Mesenchymal stem cell (in vitro differentiated cells and primary cell): ENCODE data around the gene SLC12A5.

Experiments used
- DNase-seq: peaks from one replicate; pipeline ENCODE4 v3.0.0-alpha.2; 2013
- H2AFZ ChIP-seq: one replicate; pipeline ENCODE4 v1.6.1; 2013; ENCODE audit warnings: low read depth, mild to moderate bottlenecking, control low read depth, inconsistent platforms, low read length, moderate library complexity
- H2AK5ac ChIP-seq: 2 replicates; pipeline ENCODE4 v1.6.1; 2013; ENCODE audit warnings: low read length, moderate library complexity, mild to moderate bottlenecking, inconsistent platforms; ENCODE audit not compliant: severe bottlenecking
- H2BK120ac ChIP-seq: one replicate; pipeline ENCODE4 v1.6.1; 2013; ENCODE audit warnings: low read depth, mild to moderate bottlenecking, inconsistent platforms, low read length, moderate library complexity
- H2BK12ac ChIP-seq, 2 experiments: one replicate each; pipeline ENCODE4 v1.6.1; 2013; ENCODE audit warnings: inconsistent platforms in 2 of 2, low read length in 2 of 2, mild to moderate bottlenecking in 2 of 2, moderate library complexity in 2 of 2, control low read depth in 1 of 2
- H2BK15ac ChIP-seq: one replicate; pipeline ENCODE4 v1.6.1; 2013; ENCODE audit warnings: mild to moderate bottlenecking, low read depth, inconsistent platforms; ENCODE audit not compliant: poor library complexity, severe bottlenecking
- H2BK5ac ChIP-seq: 2 replicates; pipeline ENCODE4 v1.6.1; 2013; ENCODE audit warnings: low read depth, mild to moderate bottlenecking, low read length, control low read depth, inconsistent platforms; ENCODE audit not compliant: poor library complexity, severe bottlenecking
- H3K14ac ChIP-seq, 2 experiments: one replicate each; pipeline ENCODE4 v1.6.1; 2013; ENCODE audit warnings: inconsistent platforms in 2 of 2, low read length in 2 of 2, control low read depth in 1 of 2, mild to moderate bottlenecking in 1 of 2, moderate library complexity in 1 of 2
- H3K18ac ChIP-seq, 2 experiments: one replicate each; pipeline ENCODE4 v1.6.1; 2013; ENCODE audit warnings: inconsistent platforms in 2 of 2, low read length in 2 of 2, control low read depth in 1 of 2, low read depth in 1 of 2, mild to moderate bottlenecking in 1 of 2
- H3K23ac ChIP-seq, 2 experiments: one replicate each; pipeline ENCODE4 v1.6.1; 2013; ENCODE audit warnings: inconsistent platforms in 2 of 2, low read length in 2 of 2, mild to moderate bottlenecking in 2 of 2, moderate library complexity in 2 of 2, control low read depth in 1 of 2
- H3K27ac ChIP-seq: 2 replicates; pipeline ENCODE4 v1.5.1; 2013; ENCODE audit warnings: mild to moderate bottlenecking, moderate library complexity, low read length, control low read depth, inconsistent platforms; ENCODE audit not compliant: poor library complexity, severe bottlenecking
- H3K27me3 ChIP-seq, 2 experiments: 2 replicates each; pipeline versions ENCODE4 v1.6.1 to v1.7.0; 2013; ENCODE audit warnings: low read length in 2 of 2, mild to moderate bottlenecking in 2 of 2, moderate library complexity in 2 of 2, control low read depth in 1 of 2, inconsistent platforms in 1 of 2; ENCODE audit not compliant: control insufficient read depth in 1 of 2, insufficient read depth in 1 of 2
- H3K36me3 ChIP-seq, 2 experiments: 2 replicates each; pipeline versions ENCODE4 v1.6.1 to v1.7.0; 2013; ENCODE audit warnings: low read length in 2 of 2, control low read depth in 1 of 2, inconsistent platforms in 1 of 2, low read depth in 1 of 2, mild to moderate bottlenecking in 1 of 2; ENCODE audit not compliant: insufficient read depth in 2 of 2, control insufficient read depth in 1 of 2
- H3K4ac ChIP-seq, 2 experiments: one replicate each; pipeline ENCODE4 v1.6.1; 2013; ENCODE audit warnings: inconsistent platforms in 2 of 2, low read length in 2 of 2, mild to moderate bottlenecking in 2 of 2, moderate library complexity in 2 of 2, control low read depth in 1 of 2, low read depth in 1 of 2
- H3K4me1 ChIP-seq: 2 replicates; pipeline ENCODE4 v1.6.1; 2013; ENCODE audit warnings: low read depth, low read length, control low read depth; ENCODE audit not compliant: control insufficient read depth, insufficient read depth
- H3K4me2 ChIP-seq: 2 replicates; pipeline ENCODE4 v1.6.1; 2013; ENCODE audit warnings: low read length, mild to moderate bottlenecking, inconsistent platforms; ENCODE audit not compliant: poor library complexity, severe bottlenecking
- H3K4me3 ChIP-seq, 2 experiments: 2 replicates each; pipeline versions ENCODE4 v1.5.1 to v1.7.0; 2013; ENCODE audit warnings: low read length in 2 of 2, mild to moderate bottlenecking in 2 of 2, control low read depth in 1 of 2, low read depth in 1 of 2; ENCODE audit not compliant: insufficient read depth in 1 of 2
- H3K79me1 ChIP-seq: replicated peaks from 2 replicates; pipeline ENCODE4 v1.6.1; 2013; ENCODE audit warnings: mild to moderate bottlenecking, control low read depth, low read length, inconsistent platforms; ENCODE audit not compliant: poor library complexity, severe bottlenecking
- H3K9ac ChIP-seq: 2 replicates; pipeline ENCODE4 v1.7.0; 2013; ENCODE audit warnings: mild to moderate bottlenecking, low read length, moderate library complexity
- H3K9me3 ChIP-seq: 2 replicates; pipeline ENCODE4 v1.7.0; 2013; ENCODE audit warnings: mild to moderate bottlenecking, low read length; ENCODE audit not compliant: control insufficient read depth
- H4K8ac ChIP-seq: one replicate; pipeline ENCODE4 v1.6.1; 2013; ENCODE audit warnings: inconsistent platforms, mild to moderate bottlenecking, low read length, moderate library complexity
- H4K91ac ChIP-seq: one replicate; pipeline ENCODE4 v1.6.1; 2013; ENCODE audit warnings: mild to moderate bottlenecking, low read length, inconsistent platforms
- WGBS: methylation state at CpG from one replicate; pipeline ENCODE4 v1.1.7; 2013; ENCODE audit warnings: mixed read lengths; 5-methylcytosine and 5-hydroxymethylcytosine counted together

SLC12A5 gene

DNA sequence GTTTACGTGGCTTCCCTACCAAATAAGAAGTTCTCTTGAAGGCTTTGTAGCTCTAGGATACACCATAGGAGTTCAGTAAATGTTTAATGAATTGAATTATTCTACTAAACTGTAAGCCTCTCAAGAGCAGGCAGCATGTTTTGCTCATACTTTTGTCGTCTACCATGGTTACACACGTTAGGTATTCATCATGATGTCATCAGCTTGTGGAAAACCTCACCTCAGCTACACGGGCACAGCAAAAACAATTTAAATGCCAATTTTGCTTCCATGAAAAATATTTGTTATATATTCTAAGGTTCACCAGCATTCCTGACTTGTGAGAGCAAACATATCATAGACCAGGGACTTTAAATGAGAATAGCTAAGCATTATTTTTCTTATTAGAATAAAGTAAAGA is 44.0 kb downstream of the SLC12A5 start:
- H3K14ac ChIP-seq: no peak overlapping the region

DNA sequence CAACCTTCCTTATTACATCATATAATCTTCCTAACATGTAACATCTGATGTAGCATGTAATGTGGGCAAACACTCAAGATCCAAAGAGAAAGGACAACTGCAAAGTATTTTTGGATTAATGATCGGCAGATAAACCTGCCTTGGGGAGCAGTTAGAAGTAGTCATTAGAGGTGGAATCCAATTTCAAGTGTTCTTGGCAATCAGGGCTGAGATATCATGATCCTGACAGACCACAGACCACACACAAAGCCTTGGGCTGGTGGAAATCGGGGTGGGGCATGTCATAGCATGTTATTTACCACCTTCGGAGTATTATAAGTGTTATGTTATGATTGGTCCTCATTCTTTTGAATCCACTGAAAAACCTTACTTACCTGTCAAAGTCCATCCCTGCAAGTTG is 44.4 kb downstream of the SLC12A5 start:
- H3K4me1 ChIP-seq: peaks cover 2% of the 10 kb centered on the region
- H3K27me3 ChIP-seq: no peaks in the 10 kb centered on the region
- H3K79me1 ChIP-seq: peaks cover 53% of the 10 kb centered on the region
- H3K36me3 ChIP-seq: peaks cover 15 to 63% of the 10 kb centered on the region in 2 experiments
- no peak overlapping the region for H2BK12ac ChIP-seq
- no peak overlapping the region for H2BK5ac ChIP-seq
- no peak overlapping the region for H2AFZ ChIP-seq
- no peak overlapping the region for H3K14ac ChIP-seq
- DNase-seq: no peak
- no peak overlapping the region for H3K4ac ChIP-seq
- H3K9ac ChIP-seq: no peak overlapping the region
- 96% methylated on average over 1 of the region's 3 CpGs for WGBS
- H2BK15ac ChIP-seq: no peak overlapping the region
- H3K23ac ChIP-seq: no peak overlapping the region
- no peak overlapping the region for H2AK5ac ChIP-seq
- H3K18ac ChIP-seq: no peak overlapping the region
- no peak overlapping the region for H3K27ac ChIP-seq
- H3K4me3 ChIP-seq: no peak overlapping the region
- H4K91ac ChIP-seq: no peak overlapping the region
- H2BK120ac ChIP-seq: no peak overlapping the region
- H3K9me3 ChIP-seq: no peaks in the 10 kb centered on the region
- no peak overlapping the region for H3K4me2 ChIP-seq
- H4K8ac ChIP-seq: no peak overlapping the region

More for the DNA sequence above, 44.0 kb downstream of the SLC12A5 start:
- H2AFZ ChIP-seq: no peak overlapping the region
- H4K91ac ChIP-seq: no peak overlapping the region
- H3K4me3 ChIP-seq: no peak overlapping the region
- H3K79me1 ChIP-seq: peaks cover 53% of the 10 kb centered on the region
- H2BK12ac ChIP-seq: no peak overlapping the region
- peaks cover 12 to 63% of the 10 kb centered on the region in 2 experiments for H3K36me3 ChIP-seq
- H3K18ac ChIP-seq: no peak overlapping the region
- H3K27me3 ChIP-seq: no peaks in the 10 kb centered on the region
- H3K4ac ChIP-seq: no peak overlapping the region
- H3K4me2 ChIP-seq: no peak overlapping the region
- peaks cover 2% of the 10 kb centered on the region for H3K4me1 ChIP-seq
- H2BK15ac ChIP-seq: no peak overlapping the region
- H2BK5ac ChIP-seq: no peak overlapping the region
- no peaks in the 10 kb centered on the region for H3K9me3 ChIP-seq
- H2AK5ac ChIP-seq: no peak overlapping the region
- no peak overlapping the region for H3K23ac ChIP-seq
- 96% methylated on average over 2 of the region's 4 CpGs for WGBS
- H2BK120ac ChIP-seq: no peak overlapping the region
- H3K27ac ChIP-seq: no peak overlapping the region
- no peak for DNase-seq
- no peak overlapping the region for H3K9ac ChIP-seq
- H4K8ac ChIP-seq: no peak overlapping the region

DNA sequence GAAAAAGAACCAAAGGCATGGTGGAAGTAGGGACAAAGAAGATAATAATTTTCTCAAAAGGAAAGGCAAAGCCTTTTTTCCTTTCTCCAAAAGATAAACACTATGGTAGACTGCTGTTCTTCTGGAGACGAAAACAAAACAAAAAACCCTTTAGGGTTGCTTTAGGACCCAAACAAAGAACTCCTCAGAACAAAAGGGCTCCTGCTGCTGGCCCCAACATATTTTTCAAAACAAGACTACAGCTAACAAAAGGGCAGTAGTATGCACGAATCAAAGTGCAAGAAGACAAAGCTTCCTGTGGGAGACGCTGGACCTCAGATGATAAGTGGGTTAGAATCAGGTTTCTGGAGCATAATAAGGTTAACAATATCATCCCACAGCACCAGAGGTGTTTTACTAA is 45.0 kb downstream of the SLC12A5 start:
- 100% methylated on average over 1 of the region's 3 CpGs for WGBS
- H2BK15ac ChIP-seq: no peak overlapping the region
- no peak overlapping the region for H2BK12ac ChIP-seq

DNA sequence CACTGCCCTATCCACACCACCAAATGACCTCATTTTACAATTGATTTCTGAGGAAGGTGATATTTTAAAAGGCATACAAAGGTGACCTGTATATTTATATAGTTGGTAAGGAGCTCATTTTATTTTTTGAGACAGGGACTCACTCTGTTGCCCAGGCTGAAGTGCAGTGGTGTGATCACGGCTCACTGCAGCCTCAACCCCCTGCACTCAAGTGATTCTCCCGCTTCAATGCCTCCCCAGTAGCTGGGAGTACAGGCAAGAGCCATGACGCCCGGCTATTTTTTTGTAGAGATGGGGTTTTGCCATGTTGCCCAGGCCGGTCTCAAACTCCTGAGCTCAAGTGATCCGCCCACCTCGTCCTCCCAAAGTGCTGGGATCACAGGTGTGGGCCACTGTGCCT is 47.8 kb downstream of the SLC12A5 start:
- Histone ChIP-seq H2BK5ac (no peak overlapping the region), H2BK15ac (no peak overlapping the region), H3K9me3 (no peaks in the 10 kb centered on the region), H3K79me1 (peaks cover 54% of the 10 kb centered on the region), H3K36me3 (peaks cover 15 to 57% of the 10 kb centered on the region in 2 experiments), H3K4me3 (no peak overlapping the region), H3K27ac (no peak overlapping the region), H2AK5ac (no peak overlapping the region), H3K27me3 (no peaks in the 10 kb centered on the region), H3K4me1 (no peaks in the 10 kb centered on the region), H4K8ac (no peak overlapping the region), H3K14ac (no peak overlapping the region), H3K23ac (no peak overlapping the region), H2AFZ (no peak overlapping the region), H3K4me2 (no peak overlapping the region), H2BK12ac (no peak overlapping the region), H2BK120ac (no peak overlapping the region), H3K9ac (no peak overlapping the region), H3K4ac (no peak overlapping the region), H4K91ac (no peak overlapping the region), H3K18ac (no peak overlapping the region)
- DNase-seq: no peak
- 95% methylated on average over 7 of the region's 7 CpGs for WGBS

More for the DNA sequence above, 45.0 kb downstream of the SLC12A5 start:
- Histone ChIP-seq H3K23ac (no peak overlapping the region), H4K91ac (no peak overlapping the region), H2AFZ (no peak overlapping the region), H3K9me3 (no peaks in the 10 kb centered on the region), H3K4me1 (peaks cover 2% of the 10 kb centered on the region), H3K27me3 (no peaks in the 10 kb centered on the region), H3K4me2 (no peak overlapping the region), H4K8ac (no peak overlapping the region), H2BK120ac (no peak overlapping the region), H3K79me1 (peaks cover 57% of the 10 kb centered on the region), H3K4ac (no peak overlapping the region), H3K9ac (no peak overlapping the region), H3K36me3 (peaks cover 18 to 63% of the 10 kb centered on the region in 2 experiments), H2BK5ac (no peak overlapping the region), H2AK5ac (no peak overlapping the region), H3K27ac (no peak overlapping the region), H3K4me3 (no peak overlapping the region), H3K14ac (no peak overlapping the region), H3K18ac (no peak overlapping the region)
- no peak for DNase-seq
